NCI-H1105 (cell line): ENCODE data around the gene INPP5A.

Experiments used
- DNase-seq: peaks from one replicate; lab custom pipeline; 2025; lab: John Stamatoyannopoulos, UW

Gene INPP5A

DNA sequence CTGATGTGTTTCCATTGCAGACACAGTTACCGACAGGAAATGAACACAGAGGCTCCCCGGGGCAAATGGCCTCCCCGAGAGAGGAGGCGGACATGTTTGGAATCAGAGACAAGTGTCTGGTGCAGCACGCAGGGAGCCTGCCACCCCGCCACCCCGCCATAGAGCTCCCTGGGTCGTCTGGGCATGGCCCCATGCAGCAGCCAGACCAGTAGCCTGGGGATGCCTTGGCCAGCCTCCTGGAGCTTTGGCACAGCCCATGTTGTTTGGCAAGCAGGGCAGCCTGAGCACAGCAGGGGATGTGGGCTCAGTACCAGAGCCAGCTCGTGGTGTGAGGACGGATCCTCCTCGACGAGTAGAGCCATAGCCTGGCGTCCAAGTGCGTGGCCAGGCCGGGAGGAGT is 167.6 kb downstream of the INPP5A start:
- DNase-seq, result no peak

DNA sequence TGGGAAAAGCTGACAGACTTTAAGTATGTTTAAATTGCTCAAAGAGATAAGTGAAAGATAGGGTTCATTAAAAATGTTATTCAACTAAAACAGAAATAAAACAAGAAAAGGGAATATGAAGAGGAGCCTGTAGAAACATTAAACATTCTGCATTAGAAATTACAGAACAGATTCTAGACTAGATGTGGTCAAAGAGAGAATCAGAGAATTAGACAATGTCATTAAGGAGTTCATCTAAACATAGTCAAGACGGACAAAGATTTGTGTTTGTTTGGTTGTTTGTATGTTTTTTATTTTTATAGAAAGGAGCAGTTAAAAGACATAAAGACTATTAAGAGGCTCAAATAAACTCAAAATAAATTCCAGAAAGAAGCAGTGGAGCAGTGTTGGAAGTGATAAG is 168.4 kb downstream of the INPP5A start:
- no peak for DNase-seq

DNA sequence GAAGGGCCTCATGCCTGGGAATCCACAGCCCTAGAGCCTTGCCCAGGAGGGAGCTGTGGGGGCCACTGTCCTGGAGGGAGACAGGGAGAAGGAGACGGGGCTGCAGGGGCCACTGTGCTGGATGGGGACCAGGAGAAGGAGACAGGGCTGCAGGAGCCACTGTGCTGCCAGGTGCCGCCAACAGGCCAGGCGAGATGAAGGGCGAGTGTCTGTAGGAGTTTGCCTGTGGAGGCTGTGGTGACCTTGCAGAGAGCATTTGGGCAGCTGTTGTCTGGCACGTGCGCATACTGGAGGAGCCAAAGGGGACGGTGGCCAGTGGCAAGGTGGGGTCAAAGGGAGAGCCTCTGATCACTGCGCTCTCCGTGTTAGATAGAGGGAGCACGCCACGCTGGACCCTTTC is 169.1 kb downstream of the INPP5A start:
- DNase-seq, result no peak

DNA sequence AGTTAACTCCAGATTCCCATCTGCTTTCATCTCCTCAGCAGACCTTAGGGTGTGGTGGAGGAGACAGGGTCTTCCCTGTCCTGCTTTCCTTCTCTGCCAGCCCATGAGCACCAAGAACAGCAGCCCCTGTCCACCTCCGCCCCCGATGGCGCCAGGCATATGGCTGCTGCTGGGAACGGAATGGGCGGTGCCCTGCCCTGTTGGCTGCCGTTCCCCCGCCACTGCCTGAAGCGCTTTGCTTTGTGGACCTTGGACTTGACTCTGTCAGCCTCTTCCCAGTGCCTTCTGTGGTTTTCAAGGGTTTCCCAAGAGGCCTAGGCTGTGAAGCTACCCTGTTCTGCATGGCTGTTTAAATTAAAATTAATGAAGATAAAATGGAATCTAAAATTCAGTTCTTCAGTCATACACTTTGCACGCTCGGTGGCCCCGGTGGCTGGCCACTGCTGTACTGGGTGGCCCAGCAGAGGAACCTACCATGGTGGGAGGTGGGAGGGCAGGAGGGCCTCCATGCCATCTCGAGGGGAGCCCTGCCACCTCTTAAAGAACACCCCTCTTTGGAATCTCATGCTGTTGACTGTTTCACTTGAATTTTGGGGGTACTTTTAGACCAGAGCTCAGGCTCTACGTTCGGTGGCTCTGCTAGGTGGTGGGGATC is 169.7 kb downstream of the INPP5A start:
- DNase-seq, result no peak

DNA sequence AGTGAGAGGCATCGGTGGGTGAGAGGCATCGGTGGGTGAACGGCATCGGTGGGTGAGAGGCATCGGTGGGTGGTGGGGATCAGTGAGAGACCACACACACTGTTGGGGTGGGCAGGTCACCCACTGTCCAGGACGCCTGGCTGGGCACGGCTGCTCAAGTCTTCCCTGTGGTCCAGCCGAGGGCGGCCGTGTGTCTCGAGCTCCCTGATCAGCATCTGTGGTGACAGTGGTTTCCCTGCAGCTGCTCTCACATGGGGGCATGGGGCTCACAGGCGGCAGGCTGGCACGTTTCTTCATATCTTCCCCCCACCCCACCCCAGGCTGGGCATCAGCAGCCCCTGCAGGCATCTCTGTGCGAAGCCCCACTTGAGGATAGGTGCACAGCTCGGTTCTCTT is 170.2 kb downstream of the INPP5A start:
- no peak for DNase-seq

DNA sequence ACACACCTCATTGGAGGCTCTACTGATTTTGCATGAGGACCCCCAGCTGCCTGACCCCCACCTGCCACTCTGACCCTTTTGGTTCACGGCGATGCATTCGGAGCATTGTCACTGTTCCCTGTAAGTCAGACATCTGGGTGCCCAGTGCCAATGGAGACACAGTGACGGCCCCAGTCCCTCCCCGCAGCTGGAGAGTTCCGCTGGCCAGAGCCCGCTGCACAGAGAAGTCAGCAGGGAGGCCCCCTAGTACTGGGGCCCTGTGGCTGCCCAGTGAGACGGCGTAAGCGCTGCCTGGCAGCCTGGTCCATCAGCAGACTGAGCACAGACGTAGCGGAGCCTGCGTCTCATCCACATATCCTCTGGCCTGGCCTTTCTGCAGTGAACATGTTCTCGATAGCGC is 170.9 kb downstream of the INPP5A start:
- DNase-seq, result no peak

DNA sequence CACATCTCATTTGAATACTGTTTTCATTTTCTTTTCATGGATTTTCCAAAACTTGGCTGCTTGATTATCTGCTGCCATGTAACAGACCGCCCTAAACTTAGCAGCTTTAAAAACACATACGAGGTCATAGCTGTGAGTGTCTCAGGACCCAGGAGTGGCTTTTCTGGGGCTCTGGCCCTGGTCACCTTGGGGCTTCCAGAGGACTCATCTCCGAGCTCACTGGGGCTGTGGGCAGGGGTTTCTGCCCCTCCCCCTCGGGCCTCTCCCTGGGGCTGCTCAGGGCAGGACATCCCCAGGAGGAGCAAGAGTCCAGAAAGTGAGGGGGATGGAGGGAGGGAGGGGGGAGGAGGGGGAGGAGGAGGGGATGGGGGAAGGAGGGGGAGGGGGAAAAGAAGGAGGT is 171.3 kb downstream of the INPP5A start:
- no peak for DNase-seq

DNA sequence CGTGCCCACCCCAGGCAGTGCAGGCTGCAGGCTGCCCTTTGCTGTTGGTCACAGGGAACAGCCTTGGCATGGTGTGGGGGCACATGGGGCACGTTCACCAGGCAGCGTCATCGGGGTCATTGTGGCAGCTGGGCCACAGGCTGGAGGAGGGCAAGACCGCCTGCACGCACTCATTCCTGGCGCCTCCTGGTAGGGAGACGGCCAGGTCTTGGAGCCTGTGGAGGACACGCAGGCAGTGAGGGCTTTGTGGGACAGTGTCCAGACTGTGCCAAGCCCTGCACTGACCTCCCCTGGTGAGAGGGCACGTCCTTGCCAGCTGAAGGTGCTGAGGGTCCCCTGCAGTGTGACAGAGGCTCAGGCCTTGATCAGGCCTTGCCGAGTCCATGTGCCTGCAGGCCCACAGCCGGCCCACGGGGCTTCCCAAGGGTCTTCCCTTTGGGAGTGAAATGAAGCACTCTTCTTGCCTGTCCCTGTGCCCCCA is 171.9 kb downstream of the INPP5A start:
- DNase-seq, result no peak

DNA sequence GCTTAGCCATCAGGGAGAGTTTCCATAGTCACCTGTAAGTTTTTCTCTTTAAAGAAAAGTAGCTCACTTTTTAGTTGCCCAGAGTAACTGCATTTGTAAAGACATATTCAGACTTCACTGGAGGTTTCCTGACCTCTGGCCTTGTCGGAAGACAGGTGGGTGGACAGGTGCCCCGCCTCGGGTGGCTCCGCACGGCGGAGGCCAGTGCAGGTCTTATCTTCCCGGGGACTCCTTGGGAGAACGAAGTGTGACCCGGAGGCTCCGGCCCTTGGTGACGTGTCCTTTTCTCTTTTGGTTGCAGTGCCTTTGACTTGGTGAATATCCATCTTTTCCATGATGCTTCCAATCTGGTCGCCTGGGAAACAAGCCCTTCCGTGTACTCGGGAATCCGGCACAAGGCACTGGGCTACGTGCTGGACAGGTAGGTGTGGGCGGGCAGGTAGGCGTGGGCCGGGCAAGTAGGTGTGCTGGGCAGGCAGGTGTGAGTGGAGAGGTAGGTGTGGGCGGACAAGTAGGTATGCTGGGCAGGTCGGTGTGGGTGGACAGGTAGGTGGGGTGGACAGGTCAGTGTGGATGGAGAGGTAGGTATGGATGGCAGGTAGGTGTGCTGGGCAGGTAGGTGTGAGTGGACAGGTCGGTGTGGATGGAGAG is 172.6 kb downstream of the INPP5A start:
- no peak for DNase-seq

DNA sequence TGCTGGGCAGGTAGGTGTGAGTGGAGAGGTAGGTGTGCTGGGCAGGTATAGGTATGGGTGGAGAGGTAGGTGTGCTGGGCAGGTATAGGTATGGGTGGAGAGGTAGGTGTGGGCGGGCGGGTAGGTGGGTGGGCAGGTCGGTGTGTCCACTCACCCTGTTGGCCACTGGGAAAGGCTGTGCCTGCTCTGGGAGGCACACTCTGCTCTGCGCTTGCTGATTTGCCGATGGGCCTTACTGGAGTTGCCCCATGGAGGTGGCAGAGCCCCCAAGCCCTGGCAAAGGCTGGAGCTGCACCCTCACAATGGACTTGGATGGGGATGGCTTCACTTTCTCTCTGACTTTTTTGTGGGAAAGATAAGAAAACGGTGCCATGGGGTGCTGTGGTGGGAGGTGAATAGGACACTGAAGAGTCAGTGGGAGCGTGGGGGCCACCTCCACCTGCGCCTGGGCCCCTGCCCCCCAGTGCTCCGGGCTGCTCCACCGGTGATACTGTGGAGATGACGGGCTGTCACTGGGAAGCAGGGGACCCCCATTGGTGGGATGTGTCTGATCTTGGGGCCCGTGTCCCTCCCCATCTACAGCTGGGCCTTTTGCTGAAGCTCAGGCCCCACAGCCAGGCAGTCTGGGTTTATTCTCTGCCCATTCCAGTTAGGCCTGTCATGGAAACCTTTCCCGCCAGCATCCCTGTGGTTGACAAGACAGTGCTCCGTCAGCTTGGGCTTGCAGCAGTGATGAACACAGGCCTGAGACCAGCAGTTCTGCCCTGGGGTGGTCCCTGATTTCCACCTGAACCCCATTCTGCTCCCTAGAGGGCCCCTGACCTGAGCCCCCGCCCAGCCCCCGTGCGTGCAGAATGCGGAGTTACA is 173.4 kb downstream of the INPP5A start:
- no peak for DNase-seq

DNA sequence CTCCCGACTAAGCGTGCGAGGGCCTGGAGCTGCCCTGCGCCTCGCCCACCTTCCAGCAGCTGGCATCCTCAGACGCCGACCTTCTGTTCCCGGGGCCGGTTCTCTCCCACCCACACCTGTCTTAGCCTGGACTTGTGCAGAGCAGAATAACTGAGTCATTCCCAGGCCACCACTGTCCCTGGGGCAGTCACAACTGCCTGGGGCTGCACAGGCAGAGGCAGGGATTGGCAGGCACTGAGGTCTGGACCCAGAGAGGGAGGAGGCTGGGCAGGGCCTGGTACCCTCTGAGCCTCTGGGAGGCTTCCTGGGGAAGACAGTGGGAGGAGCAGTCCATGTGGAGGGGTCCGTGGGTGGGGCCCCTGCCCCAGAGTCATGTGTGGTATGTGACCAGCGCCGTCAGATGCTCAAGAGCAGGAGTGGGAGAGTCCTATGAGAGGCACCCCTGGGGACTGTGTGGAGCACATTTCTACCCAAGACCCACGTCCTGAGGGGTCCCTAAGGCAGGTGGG is 174.1 kb downstream of the INPP5A start:
- DNase-seq, result no peak

DNA sequence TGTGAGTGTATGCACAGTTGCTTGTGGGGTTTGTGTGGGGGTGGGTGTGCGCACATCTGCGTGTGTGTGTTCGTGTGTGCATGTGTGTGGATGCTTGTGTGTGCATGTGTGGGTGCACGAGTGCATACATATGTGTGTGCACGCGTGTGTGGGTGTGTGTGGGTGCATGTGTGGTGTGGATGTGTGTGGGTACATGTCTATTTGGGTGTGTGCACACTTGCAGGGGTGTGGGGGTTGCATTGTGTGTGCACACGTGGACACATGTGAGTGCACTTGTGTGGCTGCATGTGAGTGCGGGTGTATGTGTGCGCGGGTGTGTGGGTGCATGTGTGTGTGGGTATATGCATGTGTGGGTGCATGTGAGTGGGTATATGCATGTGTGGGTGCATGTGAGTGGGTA is 174.7 kb downstream of the INPP5A start:
- no peak for DNase-seq

DNA sequence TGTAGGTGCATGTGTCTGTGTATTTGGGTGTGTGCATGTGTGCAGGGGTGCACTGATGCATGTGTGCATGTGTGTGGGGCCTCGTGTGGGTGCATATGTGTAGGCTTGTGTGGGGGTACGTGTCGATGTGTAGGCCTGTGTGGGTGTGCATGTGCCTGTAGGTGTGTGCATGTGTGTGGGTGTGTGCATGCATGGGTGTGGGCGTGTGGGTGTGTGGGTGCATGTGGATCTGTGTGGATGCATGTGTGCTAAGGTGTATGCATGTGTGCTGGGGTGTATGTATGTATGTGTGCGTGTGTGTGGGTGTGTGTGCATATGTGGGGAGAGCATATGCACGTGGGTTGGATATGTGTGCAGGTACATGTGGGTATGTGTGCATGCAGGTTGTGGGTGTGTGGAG is 175.2 kb downstream of the INPP5A start:
- no peak for DNase-seq

DNA sequence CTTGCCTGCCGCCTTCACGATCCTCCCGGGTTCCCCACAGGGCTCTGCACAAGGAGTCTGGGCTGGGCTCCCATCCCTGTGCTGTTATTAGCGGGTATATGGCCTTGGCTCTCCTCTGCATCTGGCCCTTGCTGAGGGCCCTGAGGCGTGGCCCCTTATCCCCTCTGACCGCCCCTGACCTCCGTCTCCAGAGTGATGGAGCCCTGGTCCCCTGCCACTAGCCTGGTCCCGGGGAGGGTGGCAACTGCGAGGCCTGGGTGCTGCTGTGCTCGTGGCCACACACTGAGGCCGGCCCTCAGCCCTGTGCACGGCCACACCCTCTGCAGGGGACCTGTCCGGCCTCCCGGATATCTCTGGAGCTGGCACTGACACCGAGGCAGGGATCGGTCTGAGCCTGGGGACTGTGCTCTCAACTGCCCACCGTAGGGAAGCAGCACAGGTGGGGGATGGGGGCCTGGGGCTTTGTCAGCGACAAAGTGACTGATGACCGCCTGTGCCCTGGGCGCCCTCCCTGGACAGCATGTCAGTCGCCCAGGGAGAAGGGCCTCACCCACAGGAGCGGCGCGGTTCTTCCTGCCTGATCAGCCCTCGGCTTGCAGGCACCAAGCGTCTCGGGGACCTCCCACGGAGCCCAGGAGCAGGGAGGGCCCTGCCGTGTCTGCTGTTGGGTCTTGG is 176.0 kb downstream of the INPP5A start:
- no peak for DNase-seq

DNA sequence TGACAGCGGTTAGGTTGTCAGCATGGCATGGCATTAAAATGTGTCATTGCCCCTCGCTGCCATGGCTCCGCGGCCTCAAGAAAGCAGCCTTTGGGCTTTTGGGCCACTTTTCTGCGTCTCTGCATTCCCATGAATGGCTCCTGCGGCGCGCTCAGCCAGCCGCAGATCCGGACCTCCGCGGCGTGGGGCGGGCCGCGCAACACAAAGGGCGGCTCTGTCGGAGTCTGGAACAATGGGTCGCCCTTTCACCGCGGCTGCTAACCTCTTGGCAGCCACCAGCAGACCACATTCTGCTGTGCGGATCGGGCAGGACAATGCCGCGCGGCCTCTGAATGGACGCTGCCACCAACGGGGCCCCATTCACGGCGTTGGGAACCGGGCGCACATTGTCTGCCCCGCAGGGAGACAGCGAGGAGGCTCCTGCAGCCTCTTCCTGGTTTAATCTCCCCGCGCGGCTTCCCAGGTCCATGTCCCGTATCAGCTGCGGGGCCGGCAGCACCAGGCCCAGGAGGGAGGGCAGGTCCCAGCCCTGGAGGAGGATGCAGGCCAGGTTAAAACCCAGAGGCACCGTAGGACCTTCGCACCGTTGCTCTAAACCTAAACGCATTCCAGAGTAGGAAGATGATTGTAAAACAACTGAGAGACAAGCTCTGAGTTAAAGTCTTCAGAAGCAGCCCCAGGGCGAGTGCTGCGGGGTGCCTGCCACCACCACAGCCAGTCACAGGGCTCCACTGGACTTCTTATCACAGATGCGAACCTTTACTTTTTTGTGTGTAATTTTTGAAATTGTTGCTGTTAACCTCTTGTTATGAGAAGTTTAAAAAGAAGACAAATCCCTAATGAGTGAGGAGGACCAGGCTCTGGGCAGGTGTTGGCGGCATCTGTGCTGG is 176.8 kb downstream of the INPP5A start:
- no peak for DNase-seq

DNA sequence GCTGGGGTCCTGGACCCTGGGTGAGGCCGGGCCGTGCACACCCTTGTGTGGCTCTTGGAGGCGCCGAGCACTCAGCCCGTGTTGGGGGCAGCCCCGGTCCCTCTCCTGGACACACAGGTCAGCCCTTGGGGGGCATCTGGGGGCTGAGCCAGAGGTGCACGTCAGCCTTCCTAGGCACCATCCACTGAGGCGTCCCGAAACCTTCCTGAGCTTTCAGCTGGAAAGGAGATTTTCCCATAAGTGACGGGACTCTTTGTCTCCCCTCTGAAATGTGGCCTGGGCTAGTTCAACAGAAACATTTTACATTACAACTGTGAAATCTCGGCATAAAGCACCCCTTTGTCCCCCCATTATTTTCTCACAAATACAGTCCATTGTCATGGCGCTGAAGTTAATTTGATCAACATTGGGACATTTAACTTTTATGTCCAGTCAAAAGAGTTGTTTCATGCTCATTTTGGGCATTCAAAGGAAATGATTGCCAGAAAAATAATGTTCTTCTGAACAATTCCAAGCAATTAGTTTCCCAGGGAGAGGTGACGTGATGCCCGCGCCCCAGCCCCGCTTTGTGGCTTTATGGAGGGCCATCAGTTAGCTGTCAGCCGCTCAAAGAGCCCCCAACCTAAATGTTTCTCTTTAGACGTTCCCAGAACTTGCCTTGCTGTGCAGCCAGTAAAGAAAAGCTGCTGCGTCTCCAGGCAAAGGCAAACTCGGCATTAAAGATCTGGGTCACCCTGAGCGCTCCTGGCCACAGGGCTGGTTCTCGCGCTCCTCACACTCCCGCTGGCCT is 177.6 kb downstream of the INPP5A start:
- DNase-seq, result no peak

DNA sequence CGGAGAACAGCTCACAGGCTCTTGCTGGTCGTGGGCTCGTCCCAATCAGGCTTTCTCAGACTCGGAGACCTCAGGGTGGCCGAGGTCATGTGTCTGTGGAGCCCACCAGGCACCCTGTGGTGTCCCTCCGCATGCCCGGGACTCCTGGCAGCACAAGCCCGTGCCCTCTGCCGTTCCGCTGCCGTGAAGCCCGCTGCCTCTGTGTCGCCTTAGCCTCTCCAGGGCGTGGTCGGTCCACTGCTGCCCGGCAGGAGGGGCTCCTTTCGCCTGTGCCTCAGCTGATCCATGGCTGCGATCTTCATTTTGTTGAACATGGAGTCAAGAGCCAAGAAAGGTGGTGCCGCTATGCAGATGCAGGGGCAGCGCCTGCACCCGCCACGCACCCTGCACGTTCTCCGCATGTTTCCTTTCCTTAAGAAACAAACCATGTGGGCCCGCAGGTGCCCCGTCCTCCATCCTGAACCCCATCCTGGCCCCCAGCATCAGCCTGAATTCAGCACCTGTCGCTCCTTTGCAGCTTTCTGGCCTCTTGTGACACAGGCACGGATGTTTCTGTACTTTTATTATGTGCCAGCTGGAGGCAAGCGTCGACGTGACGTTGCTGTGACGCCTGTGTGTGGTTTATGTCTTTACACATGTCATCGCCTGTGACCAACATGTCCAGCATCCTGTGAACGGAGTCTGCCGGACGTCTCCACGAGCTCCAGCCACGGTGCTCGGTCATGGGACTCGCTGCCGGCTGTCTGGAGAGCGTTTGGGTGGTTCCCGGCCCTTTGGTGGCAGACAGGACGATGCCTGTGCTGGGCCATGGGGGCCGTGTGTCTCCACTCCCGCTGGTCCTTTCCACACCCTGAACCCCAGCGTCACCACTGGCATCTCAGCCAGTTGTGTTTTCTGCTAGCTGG is 178.4 kb downstream of the INPP5A start:
- no peak for DNase-seq

DNA sequence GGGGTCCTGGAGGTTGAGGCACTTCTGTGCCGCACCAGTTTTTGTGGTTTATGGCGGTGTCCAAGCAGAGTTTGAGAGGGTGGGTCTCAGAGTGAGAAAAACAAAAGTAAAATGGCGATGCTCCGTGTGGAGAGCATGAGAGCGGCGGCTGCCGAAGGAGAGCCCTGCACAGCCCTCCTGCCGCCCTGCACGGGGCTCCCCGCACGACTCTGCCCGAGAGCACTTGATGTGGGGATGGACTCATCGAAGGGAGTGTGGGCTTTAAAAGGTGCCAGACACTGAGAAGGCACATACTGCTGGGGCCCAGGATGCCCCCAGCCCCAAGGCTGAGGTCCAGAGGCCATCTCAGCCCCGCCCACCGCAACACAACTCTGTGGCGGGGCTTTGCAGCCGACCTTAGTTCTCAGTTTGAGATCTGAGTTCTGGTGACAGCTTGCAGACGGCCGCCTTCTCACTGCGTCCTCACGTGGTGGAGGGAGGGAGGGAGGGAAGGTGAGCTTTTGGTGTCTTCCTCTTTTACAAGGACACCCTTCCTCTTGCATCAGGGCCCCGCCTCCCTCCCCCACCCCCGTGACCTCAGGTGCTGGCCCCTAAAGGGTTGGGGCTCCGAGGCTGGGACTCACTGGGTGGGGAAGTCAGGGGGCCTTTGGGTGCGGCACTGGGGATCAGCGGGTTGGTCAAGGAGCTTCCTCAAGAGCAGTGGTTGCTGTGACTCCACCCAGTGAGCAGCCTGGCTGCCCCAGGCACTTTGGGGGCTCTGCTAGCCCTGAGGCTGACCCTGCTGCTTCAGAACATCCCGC is 179.3 kb downstream of the INPP5A start:
- no peak for DNase-seq
